AG09319 (cell line): ENCODE results near the gene DECR2.
"Not testable (repeated sequence)": the region's sequence is repeated elsewhere in the genome, so short reads cannot be mapped to it uniquely, and the experiment has no call there.

Source experiments
- DNase-seq: peaks from one replicate; pipeline ENCODE4 v3.0.0-alpha.2; 2010; ENCODE audit warnings: low read depth; ENCODE audit errors: extremely low read depth
- TF ChIP-seq, protein P1 (sequence below): IDR thresholded peaks from 2 replicates; pipeline ENCODE4 v1.5.1; 2011; ENCODE audit warnings: low read depth, mild to moderate bottlenecking, inconsistent platforms, low read length, moderate library complexity

DECR2 gene

DNA sequence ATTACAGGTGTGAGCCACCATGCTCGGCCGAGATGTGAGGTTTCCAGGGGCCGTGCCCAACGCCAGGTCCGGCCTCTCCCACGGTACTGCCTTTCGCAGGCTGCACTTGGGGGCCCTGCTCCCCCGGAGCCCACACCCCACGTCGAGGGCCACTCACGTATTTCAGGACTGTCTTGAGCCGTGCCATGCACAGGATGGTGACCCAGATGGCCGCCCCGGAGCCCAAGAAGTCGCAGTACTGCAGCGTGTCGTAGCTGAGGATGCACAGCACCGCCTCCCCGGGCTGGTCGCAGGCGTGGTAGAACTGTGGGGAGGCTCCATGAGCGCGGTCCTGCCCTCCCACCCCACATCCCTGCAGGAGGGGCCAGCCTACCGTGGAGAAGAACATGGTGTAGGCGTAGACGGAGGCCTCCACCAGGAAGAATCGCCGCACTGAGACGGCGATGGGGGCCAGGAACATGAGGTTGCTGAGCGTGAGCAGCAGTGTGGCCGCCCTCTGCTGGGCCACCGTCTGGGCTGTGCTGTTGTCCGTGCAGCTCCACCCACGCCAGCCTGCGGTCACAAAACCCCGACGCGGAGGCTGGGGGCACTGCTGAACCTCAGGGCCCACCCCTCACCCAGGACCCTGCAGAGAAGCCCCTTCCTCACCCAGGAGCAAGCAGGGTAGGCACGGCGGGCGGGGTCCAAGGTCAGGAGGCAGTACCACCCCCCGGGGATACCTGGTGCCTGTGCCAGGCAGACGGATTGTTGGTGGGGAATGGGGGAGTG is 27.7 kb upstream of the DECR2 start:
- TF ChIP-seq, protein P1, sequence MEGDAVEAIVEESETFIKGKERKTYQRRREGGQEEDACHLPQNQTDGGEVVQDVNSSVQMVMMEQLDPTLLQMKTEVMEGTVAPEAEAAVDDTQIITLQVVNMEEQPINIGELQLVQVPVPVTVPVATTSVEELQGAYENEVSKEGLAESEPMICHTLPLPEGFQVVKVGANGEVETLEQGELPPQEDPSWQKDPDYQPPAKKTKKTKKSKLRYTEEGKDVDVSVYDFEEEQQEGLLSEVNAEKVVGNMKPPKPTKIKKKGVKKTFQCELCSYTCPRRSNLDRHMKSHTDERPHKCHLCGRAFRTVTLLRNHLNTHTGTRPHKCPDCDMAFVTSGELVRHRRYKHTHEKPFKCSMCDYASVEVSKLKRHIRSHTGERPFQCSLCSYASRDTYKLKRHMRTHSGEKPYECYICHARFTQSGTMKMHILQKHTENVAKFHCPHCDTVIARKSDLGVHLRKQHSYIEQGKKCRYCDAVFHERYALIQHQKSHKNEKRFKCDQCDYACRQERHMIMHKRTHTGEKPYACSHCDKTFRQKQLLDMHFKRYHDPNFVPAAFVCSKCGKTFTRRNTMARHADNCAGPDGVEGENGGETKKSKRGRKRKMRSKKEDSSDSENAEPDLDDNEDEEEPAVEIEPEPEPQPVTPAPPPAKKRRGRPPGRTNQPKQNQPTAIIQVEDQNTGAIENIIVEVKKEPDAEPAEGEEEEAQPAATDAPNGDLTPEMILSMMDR = no peak
- DNase-seq = no peak

DNA sequence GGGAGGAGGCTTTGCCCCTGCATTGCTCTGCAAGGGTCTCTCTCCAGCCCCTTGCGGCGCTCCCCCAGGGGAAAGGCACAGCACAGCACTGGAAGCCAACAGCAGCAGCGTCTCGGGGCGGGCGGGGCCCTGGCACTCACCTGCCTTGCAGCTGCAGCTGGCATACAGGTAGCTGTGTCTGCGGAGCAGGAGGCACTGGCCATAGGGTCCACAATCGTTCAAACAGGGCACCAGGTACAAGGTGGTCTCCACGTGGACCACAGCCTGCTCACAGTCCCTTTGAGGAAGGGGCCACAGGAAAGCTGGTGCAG is 27.1 kb upstream of the DECR2 start:
- no peak for DNase-seq
- TF ChIP-seq, protein P1 = no peak

DNA sequence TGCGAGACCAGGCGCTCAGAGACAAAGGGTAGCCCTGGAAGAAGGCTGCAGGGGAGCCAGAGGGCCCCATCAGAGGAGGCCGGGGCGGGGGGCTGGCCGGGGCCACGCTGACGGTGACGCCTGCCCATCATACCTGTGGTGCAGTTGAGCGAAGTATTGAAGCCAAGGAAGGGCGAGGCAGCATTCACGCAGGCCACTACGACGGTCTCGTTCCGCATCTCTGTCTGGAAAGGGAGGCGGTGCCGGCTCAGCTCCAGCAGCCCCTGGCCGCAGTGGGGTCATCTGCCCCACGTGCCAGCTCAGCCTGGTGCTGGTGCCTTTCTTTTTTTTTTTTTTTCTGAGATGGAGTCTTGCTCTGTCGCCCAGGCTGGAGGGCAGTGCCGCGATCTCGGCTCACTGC is 26.5 kb upstream of the DECR2 start:
- TF ChIP-seq, protein P1 = no peak
- no peak for DNase-seq

DNA sequence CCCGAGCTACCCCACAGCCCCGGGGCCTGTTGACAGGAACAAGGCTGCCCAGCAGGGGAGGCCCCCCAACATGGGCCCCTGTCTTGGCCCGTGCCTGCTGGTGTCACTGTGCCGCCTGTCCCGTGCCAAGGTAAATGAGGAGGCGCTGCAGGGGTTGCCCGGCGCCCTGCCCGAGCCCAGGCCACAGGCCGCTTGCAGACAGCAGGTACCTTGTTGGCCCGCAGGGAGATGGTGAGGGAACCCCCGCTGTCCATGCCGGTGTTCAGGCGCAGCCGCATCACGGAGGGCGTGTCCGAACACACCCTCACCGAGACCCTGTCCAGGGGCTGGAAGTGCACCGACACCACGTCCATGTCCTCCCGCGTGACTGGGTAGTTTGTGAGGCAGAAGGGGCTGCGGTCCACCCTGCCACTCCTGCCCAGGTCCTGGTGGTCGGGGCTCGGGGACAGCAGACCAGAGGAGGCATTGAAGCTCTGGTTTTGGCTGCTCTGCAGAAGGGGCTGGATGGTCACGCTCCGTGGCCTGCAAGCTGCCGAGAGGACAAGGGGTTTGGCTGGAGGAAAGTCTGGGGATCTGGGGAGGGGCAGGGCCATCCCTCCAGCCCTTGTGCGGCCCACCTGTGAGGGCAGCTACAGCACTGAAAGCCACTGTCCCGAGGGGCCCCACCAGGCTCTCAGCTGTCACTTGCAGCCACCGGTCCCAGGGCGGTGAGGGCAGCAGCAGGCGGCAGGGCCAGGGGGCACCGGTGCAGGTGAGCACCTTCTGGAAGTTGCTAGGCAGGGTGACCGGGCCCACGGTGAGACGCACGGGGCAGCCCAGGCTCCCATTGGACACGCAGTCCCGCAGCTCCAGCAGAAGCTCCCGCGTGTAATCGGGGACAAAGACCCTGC is 25.5 kb upstream of the DECR2 start:
- TF ChIP-seq, protein P1 = no peak
- DNase-seq = no peak

DNA sequence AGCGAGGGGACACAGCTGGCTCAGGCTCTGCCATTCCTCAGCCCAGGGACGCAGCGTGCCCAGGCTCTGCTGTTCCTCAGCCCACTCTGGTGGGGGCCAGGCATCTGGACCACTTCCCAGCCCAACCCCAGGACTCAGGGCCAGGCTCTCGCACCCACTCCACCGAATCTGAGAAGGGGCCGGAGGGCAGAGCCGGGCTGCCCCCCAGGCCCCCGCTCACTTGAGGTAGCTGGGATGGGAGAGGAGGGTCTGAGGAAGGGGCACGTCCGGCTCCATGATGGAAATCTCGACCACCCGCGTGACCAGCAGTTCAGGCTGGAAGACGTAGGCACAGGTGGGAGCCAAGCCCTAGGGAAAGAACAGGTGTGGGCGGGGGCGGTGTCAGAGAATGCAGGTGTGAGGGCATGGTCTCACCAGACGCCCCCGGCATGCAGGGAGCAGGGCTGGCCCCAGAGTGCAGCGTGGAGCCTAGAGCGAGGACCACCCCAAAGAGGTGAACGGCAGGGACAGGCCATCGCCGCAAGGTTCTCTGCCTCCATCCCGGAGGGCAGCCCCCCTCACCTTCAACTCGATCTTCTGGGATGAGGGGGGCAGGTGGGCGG is 24.8 kb upstream of the DECR2 start:
- TF ChIP-seq, protein P1 = no peak
- DNase-seq = no peak

DNA sequence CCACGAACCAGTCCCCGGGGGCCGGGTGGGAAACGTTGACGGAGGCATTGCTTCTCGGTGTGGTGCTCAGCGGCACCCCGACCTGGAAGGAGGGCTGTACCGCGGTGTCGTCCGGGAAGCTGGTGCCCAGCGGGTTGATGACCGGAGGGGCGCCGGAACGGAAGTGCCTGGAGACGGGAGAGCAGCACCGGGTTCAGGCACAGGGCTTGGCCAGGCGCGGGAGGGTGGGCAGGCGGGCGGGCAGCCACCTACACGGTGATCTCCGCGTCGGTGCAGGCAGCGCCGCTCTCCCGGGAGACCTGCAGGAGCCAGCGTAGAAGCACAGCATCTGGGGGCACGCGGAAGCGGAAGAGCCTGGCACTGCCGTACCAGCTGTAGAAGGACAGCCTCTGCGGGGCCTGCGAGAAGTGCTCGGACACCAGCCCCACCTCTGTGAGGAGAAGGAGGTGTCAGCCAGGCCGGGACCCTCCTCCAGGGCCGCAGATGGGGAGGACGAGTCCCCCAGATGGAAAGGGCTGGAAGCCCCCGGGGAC is 24.2 kb upstream of the DECR2 start:
- no peak for DNase-seq
- TF ChIP-seq, protein P1 = no peak

DNA sequence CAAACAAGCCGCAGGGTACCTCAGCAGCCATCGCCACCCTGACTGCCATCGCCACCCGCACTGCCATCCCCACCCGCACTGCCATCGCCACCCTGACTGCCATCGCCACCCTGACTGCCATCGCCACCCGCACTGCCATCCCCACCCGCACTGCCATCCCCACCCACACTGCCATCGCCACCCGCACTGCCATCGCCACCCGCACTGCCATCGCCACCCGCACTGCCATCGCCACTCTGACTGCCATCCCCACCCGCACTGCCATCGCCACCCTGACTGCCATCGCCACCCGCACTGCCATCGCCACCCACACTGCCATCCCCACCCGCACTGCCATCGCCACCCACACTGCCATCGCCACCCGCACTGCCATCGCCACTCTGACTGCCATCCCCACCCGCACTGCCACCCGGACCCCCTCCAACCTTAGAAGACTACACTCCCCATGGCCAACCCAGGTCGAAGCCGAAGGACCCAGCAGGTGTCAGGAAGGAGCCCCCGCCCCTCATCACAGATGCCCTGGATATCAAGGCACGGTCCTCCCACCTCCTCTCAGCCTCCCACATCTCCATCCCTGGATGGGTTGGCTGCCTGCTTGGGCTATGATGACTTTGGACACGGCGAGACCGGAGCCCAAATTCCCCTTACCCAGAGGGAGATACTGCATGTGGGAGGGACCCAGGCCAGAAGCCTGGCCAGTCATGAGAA is 23.4 kb upstream of the DECR2 start:
- DNase-seq = not testable (repeated sequence)
